GM19238 (cell line): Measurements from ENCODE around the gene HLCS.

ENCODE experiments used
- DNase-seq: peaks from one replicate; pipeline ENCODE4 v3.0.0; 2011; ENCODE audit warnings: low spot score; ENCODE audit not compliant: insufficient read length

HLCS gene

DNA sequence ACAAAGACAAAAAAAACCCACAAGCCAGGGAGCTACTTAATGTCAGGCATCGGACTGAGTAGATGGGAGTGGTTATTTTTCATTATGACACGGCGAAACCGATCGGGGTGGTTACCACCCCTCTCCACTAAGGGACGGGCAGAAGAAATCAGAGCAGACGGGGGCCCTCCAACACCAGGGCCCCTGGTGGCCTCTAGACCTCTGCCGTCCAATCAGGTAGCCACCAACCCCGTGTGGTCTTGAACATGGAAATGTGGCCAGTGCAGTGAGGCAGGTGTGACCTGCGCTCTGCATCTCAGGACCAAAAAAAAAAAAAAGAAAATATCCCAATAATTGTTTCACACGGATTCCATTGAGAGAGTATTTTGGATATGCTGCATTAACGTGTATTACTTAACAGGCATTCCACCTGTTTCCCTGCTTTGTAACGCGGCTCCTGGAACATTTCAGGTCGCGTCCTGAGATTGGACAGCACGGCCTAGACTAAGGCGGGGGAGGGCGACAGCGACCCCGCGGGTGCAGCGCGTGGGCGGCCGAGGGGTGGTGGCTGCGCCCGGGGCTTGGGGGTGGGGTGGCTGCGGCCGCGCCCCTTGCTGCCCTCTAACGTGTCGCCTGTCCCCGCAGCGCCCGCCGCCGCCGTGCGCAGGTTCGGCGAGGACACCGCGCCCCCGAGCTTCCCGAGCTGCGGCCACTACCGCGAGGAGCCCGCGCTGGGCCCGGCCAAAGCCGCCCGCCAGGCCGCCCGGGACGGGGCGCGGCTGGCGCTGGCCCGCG lies 219.2 kb downstream of the HLCS start:
- DNase-seq, result no peak

DNA sequence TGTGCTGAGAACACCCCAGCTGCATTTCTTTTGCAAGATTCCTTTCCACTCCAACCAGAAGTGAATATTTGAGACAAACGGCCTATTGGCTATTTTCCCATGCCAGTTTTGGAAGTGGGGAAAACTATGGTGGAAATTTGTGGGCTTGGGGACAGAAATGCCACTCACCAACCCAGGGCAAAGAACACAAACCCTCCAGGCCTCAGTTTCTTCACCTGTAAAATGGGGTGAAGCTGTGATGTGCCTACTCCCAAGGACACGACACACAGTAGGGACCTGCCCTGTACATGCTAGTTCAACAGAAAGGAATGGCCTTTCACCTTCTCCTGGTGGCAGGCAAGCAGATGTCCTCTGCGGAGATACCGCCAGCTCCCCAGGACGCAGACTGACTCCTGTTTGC lies 221.0 kb downstream of the HLCS start:
- DNase-seq, result no peak

DNA sequence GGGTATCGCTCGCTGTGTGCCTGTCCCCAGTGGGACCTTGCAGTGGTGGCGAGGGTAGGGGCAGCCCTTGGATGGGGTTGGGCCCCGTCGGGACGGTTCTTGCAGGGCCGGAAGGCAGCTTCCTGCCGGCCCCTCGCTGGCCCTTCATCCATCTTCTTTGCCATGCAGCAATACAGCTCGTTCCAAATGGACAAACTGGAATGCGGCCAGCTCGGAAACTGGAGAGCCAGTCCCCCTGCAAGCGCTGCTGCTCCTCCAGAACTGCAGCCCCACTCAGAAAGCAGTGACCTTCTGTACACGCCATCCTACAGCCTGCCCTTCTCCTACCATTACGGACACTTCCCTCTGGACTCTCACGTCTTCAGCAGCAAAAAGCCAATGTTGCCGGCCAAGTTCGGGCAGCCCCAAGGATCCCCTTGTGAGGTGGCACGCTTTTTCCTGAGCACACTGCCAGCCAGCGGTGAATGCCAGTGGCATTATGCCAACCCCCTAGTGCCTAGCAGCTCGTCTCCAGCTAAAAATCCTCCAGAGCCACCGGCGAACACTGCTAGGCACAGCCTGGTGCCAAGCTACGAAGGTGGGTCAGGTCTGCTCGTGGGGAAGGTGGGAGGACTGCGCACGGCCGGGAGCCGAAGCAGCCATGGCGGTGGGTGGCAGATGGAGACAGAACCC lies 221.8 kb downstream of the HLCS start:
- no peak for DNase-seq

DNA sequence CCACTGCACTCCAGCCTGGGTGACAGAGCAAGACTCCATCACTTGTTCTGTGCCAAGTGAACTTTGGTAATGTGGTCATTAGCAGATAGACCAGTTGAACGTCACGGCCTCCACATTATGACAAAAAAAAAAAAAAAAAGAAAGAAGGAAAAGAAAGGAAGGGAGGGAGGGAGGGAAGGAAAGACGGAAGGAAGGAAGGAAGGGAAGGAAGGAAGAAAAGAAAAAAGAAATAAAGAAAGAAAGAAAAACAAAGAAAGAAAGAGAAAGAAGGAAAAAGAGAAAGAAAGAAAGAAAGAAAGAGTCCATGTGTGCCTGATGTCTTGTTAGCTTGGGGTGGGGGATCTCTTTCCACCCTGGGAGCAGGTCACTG lies 222.3 kb downstream of the HLCS start:
- DNase-seq, result no peak

DNA sequence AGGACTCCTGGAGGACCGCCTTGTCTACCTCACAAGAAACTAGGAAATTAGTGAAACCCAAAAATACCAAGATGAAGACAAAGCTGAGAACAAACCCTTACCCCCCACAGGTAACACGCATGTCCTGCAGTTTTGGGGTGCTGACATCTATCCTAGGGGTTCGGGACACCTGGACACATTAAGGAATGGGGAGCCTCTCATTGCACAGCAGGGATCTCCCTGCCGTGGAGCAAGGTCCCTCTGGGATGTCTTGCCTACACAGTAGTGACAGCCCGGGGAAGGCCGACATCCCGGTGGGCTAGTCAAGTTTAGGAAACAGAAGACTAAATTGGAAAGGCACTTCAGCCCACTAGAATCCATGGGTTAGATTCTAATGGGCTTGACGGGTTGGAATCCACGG lies 223.0 kb downstream of the HLCS start:
- DNase-seq, result no peak

DNA sequence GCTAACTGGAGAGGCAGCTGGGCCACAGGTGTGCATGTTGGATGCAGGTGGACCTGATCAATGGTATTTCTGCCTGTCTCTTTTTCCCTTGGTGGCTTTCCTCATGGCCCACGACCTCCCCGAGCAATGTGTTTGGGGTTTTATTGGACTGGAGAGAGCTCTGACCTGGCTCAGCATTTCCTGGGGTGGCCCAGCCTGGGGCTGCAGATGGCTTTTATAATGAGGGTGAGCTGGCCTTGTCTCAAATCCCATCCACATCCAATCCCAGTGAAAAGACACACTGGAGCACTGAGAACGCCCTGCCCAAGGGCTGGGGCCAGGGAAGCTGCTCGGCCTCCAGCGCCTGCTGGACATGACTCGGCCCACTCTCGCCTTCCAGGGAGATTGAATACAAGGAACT lies 223.5 kb downstream of the HLCS start:
- no peak for DNase-seq

DNA sequence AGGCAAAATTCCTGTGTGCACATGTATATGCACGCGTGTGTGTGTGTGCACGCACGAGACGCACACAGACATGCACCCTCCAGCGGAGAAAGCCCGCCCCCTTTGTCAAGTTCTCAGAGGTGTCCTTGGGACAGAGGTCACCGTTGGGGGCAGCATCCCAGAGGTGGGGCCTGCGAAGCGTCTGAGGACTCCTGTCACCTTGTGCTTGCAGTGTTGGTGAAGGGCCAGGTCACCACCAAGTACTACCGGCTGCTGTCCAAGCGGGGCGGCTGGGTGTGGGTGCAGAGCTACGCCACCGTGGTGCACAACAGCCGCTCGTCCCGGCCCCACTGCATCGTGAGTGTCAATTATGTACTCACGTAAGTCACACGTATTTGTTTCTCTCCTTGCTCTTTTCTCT lies 225.0 kb downstream of the HLCS start:
- DNase-seq, result no peak

DNA sequence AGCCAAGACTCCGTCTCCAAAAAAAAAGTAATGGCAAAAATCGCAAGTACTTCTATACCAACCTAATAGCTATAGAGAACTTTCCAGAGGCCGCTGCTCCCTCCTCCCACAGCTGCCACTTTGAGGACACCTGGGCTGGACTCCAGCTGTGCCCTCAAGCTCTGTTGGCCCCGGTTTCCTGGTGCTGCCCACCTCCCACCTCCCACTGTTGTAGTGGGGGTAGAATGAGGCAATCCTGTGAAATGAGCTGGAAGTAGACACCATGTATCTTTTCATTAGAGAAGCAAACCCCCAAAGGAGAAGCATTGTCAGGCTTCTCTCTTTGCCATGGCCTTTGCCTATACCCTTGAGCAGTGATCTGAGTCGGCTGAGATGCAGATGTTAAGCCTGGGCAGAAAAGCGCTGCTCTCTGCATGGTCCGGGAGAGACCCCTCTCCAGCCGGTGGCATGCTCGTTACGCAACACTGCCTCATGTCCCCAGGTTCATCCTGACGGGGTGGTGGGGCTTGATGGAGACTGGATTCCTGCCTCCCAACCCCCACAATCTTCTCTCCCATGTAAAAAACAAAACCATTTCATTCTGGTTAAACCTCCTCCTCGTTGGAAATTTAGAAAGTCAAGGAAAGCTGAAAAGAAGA lies 227.9 kb downstream of the HLCS start:
- no peak for DNase-seq

DNA sequence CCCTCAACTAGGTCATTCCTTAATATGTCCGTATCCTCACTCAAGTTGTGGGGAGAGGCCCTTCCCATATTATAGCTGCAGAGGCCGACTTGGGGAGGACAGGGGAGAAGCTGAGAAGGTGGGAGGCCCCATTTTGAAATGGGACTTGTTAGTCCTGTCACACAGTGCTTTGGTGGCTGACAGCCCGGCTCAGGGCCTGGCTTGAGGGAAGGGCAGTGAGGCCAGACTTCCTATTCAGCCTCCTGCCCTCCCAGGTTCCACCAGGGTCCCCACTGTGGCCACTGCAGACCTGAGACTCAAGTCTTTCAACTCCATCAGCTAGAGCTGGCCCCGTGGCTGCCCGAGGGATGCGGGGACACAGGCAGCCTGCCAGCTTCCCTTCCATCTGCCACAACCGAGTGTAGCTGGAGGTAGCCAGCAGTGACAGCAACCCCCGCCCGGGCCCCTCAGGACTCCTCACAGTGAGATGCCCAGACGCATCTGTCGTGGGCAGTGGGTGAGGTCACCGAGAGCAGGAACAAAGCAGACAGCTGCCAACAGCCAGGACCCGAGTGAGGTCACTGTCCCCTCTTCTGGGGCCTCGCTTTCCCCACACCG lies 230.6 kb downstream of the HLCS start:
- DNase-seq, result no peak

DNA sequence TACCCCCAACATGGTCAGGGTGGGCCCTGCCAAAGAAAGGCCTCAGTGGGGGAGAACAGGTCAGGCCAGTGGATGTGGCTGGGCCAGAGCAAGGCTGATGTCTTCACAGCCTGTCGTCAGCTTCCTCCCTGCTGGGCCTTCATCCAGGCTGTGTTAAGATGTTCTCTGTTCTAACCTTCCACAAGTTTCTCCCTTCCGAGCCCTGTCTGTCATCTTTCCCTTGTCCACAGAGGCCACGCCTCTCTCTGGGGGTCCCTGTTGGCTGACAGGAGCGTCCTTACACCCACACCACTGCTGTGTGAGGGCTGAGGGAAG lies 231.3 kb downstream of the HLCS start:
- DNase-seq, result no peak

DNA sequence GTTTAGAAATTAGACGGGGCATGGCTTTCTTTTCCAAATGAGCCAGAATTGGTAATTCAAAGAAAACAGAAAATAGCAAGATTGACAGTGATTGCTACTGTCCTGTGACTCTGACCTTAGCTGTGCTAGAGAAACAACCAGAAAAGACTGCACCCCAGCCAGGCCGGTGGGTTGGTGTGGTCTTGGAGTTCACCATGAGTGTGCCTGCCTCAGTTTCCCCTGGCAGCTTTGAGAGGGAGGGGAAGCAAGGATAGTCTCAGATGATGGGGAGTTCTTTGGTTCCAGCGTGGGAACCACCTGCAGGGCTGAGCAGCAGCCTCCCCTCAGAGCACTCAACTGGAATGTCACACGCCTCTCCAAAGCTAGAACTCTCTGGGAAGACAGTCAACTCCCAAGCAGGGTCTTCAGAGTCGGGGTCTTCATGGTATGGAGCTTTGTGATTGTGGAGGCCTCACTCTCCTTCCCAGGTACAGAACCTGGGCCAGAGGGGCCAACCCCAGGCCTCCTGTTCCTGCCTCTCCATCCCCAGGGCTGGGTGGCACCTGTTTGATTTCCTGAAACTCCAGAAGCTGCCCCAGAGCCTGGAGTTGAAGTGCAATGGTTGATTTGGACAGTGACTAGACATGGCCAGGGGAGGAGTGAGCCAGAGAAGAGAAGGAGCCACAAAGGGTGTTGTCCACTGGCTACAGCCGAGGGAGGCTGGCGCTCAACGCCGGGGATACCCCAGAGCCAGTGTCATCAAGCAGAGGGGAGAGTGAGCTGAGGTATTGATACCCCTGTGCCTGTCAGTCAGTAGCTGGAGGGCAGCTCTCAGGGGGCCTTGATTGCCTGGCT lies 231.9 kb downstream of the HLCS start:
- DNase-seq, result no peak

DNA sequence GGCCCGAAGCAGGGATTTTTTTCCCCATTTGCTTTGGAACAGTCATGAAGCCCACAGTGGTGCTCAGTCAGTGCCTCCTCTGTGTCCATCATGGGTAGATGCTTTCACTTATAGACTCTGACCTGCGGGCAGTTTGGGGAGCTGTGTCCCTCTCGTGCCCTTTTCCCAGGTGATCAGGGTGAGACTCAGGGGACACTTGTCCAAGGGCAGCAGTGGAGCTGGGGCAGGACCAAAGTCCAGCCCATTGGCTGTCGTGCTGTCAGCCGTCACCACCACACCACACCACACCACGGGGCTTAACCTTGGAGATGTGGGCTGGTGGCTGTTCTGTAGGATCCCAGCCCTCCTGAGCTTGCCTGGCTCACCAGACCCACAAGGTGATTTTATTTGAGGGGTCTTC lies 232.6 kb downstream of the HLCS start:
- no peak for DNase-seq

DNA sequence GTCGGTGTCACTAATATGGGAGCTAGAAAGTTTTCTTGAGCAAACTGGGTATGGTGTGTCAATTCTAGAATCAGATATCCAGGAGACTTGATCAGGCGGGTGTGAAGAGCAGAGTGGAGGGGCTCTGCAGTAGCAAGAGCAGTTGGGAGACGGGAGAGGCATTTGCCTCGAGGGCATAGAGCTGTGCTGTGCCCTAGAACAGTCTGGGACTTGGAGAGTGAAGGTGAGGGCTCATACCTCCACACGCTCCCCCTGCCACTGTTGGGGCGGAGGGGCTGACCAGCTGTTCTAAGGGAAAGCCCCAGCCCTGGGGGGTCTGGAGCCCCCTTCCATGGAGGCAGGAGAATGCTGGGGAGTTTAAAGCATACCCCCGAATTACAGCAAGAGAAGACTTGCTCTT lies 233.7 kb downstream of the HLCS start:
- DNase-seq, result no peak

DNA sequence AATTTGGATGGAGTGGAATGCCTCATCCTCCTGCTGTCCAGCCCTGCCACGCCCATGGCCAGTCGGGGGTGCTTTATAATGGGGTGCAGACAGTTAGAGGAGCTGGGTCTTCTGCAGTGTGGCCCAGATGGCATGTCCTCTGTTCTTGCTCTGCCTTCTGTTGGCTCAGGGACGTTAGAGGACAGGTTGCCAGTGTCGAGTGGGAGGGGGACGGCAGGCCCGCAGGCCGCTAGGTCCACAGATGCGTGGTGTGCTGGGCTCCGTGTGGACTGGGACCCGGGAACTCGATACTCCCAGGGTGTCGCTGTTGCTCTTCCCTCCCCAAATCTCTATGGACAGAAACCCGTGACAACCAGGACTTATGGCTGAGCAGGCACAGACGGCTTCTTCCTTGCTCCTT lies 234.3 kb downstream of the HLCS start:
- DNase-seq, result no peak

DNA sequence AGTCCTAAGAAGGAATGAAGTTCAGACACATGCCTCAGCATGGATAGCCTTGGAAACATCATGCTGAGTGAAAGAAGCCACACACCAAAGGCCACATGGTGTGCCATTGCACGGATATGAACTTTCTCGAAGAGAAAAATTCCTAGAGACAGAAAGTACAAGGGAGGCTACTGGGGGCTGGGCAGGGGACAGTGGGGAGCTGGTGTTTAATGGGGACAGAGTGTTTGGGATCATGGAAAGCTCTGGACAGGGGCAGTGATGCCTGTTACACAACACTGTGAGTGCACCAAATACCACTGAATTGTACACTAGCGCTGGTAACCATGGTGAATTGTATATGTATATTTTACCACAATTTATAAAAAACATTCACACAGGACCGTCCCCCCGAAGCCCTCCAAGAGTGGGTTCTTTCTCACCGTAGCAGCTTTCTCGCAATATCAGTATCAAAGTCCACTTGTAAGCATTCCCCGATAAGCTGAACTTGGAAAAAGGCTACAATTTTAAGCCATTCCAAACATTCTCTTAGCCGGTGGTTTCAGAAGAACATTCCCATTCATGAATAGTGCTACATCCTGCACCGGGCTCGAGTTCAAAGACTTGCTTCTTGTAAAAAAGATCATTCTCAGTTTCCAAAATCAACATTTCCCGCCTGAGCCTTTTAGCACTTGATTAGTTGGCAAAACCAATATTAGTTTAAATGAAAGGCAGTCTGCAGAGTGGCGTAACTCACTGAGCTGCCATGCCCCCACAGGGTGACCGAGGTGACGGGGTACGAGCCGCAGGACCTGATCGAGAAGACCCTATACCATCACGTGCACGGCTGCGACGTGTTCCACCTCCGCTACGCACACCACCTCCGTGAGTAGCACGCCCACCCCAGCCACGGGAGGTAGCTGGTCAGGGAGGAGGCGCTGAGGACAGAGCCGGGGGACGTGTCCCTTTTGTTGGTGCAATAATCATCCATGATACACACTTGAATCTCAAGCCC lies 235.9 kb downstream of the HLCS start:
- no peak for DNase-seq

DNA sequence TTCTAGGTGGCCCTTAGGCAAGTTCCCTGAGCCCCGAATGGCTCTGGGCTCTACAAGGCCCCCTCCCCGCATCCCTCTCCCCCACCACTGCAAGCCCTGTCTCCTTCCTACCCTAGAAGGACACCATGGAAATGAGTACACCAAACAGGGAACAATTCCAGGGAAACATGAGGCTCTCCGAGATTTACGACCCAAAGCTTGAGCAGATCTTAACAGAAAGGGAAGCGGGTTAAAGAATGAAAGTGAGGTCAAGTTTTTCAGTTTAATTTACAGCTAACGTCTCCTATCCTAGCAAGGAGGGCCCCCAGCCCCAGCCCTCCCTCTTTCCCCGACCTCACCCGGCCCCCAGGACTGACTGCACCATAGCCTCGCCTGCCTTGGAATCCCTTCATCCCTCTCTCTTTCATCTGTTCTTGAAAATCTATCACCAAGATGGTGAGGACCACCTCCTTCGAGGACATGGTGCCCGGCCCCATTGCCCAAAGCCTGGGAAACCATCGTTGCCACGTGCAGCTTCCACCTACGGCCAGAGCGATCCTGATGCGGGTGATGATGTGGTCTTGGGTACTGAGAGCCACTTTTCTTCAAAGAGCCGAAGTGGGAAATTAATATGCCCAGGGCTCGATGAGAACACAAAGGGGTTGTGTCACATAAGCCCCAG lies 237.0 kb downstream of the HLCS start:
- DNase-seq, result no peak

DNA sequence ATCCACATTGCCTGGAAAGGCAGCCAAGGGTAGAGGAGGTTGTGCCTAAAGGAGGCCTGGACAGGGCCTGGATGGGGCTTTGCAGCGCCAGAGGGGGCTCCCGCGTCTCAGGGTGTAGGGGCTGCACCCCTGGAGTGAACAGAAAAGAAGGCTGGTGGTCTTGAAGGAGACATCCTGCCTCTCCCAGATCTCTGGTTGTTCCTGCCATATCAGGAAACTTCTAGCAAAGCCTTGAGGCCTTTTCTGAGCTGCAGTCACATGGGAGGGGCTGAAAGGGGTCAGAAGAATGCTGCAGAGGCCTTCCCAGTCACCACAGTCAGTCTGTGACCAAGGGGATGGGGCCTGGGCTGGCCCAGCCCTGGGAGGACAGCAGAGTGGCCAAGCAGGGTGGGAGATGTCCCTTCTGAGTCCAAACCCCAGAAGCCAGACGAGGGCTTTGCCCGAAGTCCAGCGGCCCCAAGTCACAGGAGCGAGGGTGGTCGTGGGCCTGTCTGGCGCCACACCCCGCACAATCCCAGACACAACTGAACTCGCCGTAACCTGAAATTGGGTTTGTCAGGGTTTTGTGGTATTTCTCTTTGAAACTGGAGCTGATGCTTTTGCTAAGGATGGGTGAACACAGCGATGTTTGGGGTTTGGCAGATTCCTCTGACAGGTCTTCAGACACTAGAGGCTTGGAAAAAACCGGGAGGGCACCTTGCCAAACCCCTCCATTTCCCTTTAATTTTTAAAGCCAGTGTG lies 237.9 kb downstream of the HLCS start:
- DNase-seq, result no peak

DNA sequence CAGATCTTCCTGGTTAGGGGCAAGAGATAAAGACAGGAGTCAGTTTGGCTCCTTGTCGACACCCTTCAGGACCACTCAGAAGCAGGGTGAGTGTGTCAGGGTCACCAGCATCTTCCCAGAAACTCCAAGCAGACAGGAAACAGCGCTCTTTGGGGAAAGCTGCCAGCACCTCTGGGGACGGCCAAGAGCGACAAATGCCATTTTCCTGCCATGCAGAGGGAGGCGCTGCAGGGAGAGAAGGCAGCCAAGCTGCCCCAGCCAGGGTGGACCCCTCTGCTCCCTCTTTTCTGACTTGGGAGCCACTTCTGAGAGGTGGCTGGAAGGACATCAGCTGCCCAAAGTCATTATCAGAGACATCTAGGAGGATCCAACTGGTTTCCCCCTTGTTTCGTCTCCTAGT lies 238.6 kb downstream of the HLCS start:
- DNase-seq, result no peak

DNA sequence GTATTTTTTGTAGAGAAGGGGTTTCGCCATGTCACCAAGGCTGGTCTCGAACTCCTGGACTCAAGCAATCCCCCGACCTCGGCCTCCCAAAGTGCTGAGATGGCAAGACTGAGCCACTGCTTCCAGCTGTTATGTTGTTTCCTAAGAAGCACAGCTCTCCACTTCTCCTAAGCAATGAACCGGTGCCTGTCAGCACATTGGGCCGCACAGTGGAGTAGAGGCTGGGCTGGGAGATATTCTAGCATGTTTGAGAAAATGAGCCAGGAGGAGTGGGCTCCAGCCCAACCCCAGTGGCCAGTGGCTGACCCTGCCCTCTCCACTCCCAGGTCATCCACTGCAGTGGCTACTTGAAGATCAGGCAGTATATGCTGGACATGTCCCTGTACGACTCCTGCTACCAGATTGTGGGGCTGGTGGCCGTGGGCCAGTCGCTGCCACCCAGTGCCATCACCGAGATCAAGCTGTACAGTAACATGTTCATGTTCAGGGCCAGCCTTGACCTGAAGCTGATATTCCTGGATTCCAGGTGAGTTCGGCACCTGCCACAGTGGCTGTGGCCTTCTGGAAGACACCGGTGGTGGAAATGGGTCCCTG lies 240.6 kb downstream of the HLCS start:
- no peak for DNase-seq
